Caco-2 (cell line): ENCODE results near the gene NCAM2. TPM values are rescaled to one million over a fixed set of nuclear protein-coding genes. Genes with fewer than 3 reads are reported as not detected.

Source experiments
- BruUV-seq: library from RNA; stranded (reverse); fragments of 400-500 nt; replicated peaks from 2 replicates; lab custom pipeline; 2021; lab: Mats Ljungman, UMichigan
- CTCF ChIA-PET: fragments of 300-600 bp; sonication (Branson Sonifier 250); formaldehyde crosslinking; loops from one replicate; lab custom pipeline; 2022; ENCODE audit warnings: antibody characterized with exemption; lab: Charles Lee
- POLR2A ChIA-PET: fragments of 300-600 bp; sonication (Branson Sonifier 250); formaldehyde crosslinking; loops from one replicate; lab custom pipeline; 2022; ENCODE audit warnings: antibody characterized with exemption; lab: Charles Lee
- DNase-seq, 2 experiments: peaks; one replicate each; pipeline versions ENCODE4 v3.0.0 to v3.0.0-alpha.2; 2020 to 2022
- H3K27me3 ChIP-seq: replicated peaks from 2 replicates; pipeline ENCODE4 v1.6.0; 2011; ENCODE audit warnings: low read length; ENCODE audit not compliant: control insufficient read depth, insufficient read depth
- H3K36me3 ChIP-seq: 2 replicates; pipeline ENCODE4 v1.5.1; 2011; ENCODE audit warnings: low read length; ENCODE audit not compliant: control insufficient read depth, insufficient read depth
- H3K4me1 ChIP-seq: fragments of 250-450 bp; sonication (Bioruptor Pico); 2 replicates; pipeline ENCODE4 v1.5.1; 2020; ENCODE audit warnings: mild to moderate bottlenecking
- H3K4me3 ChIP-seq: 2 replicates; pipeline ENCODE4 v1.5.1; 2011; ENCODE audit warnings: low read depth, mild to moderate bottlenecking, control low read depth, low read length
- H3K9me3 ChIP-seq: fragments of 250-450 bp; sonication (Bioruptor Pico); 2 replicates; pipeline ENCODE4 v1.5.1; 2020; ENCODE audit warnings: mild to moderate bottlenecking, moderate library complexity
- H3K27ac Mint-ChIP-seq: one replicate; pipeline ENCODE4 v1.8.0; 2022; ENCODE audit warnings: mixed read lengths; ENCODE audit not compliant: unreplicated experiment
- H3K27me3 Mint-ChIP-seq: one replicate; pipeline ENCODE4 v1.8.0; 2022; ENCODE audit warnings: mixed read lengths; ENCODE audit not compliant: insufficient read depth, unreplicated experiment
- H3K36me3 Mint-ChIP-seq: one replicate; pipeline ENCODE4 v1.8.0; 2022; ENCODE audit warnings: mild to moderate bottlenecking, mixed read lengths; ENCODE audit not compliant: insufficient read depth, unreplicated experiment
- H3K4me1 Mint-ChIP-seq: one replicate; pipeline ENCODE4 v1.8.0; 2022; ENCODE audit warnings: low read depth, mixed read lengths; ENCODE audit not compliant: unreplicated experiment
- H3K4me3 Mint-ChIP-seq: one replicate; pipeline ENCODE4 v1.8.0; 2022; ENCODE audit warnings: mild to moderate bottlenecking, moderate library complexity, mixed read lengths; ENCODE audit not compliant: unreplicated experiment
- H3K9me3 Mint-ChIP-seq: one replicate; pipeline ENCODE4 v1.8.0; 2022; ENCODE audit warnings: mixed read lengths; ENCODE audit not compliant: unreplicated experiment
- intact Hi-C: fragments of 100-400 bp; cut with micrococcal nuclease; formaldehyde crosslinking; loops from one replicate; pipeline ENCODE4 v1.10.0; 2022; ENCODE audit not compliant: unreplicated experiment
- total RNA-seq: library from RNA; stranded (reverse); gene quantifications from 2 replicates; pipeline ENCODE4 v1.2.3, GENCODE V29; 2022
- TF ChIP-seq, protein P1 (sequence below), 2 experiments: fragments of 200-600 bp in 1 of 2; IDR thresholded peaks; 1 replicate in 1 of 2; 2 replicates in 1 of 2; pipeline versions ENCODE4 v1.5.1 to v1.8.0; 2011 to 2022; ENCODE audit warnings: antibody characterized with exemption in 1 of 2, control low read depth in 1 of 2, inconsistent platforms in 1 of 2, low read depth in 1 of 2, low read length in 1 of 2, mild to moderate bottlenecking in 1 of 2, moderate library complexity in 1 of 2; ENCODE audit not compliant: insufficient read depth in 1 of 2, severe bottlenecking in 1 of 2, unreplicated experiment in 1 of 2

NCAM2 gene
- total RNA-seq, 1 experiment from 2014 or later = not detected

DNA sequence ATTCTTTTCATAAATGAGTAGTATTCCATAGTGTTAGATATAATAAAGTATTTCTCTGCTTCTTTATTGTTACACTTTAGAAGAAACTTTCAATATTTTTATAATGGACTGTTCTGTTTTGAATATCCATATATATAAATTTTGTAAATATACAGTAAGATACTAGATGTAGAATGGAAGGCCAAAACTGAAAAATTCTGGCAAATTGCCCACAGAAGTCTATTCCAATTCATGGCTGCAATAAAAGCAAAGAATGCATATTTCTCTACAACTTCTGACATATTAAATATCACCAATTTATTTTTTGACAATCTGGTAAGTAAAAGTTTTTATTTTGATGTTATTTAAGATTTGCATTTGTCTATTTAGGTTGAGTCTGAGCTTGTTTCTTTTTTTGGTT is 532.5 kb downstream of the NCAM2 start:
- no TSS peak for BruUV-seq
- Histone ChIP-seq H3K36me3 (no peaks in the 10 kb centered on the region), H3K9me3 (no peaks in the 10 kb centered on the region), H3K27me3 (no peaks in the 10 kb centered on the region), H3K4me3 (no peak overlapping the region), H3K4me1 (no peaks in the 10 kb centered on the region)
- intact Hi-C loops = no loop called here
- H3K36me3 Mint-ChIP-seq = no peaks in the 10 kb centered on the region
- no peak overlapping the region for H3K27ac Mint-ChIP-seq
- CTCF ChIA-PET = no interaction called here
- no peaks in the 10 kb centered on the region for H3K4me1 Mint-ChIP-seq
- no peaks in the 10 kb centered on the region for H3K9me3 Mint-ChIP-seq
- DNase-seq = no peak
- TF ChIP-seq, protein P1, sequence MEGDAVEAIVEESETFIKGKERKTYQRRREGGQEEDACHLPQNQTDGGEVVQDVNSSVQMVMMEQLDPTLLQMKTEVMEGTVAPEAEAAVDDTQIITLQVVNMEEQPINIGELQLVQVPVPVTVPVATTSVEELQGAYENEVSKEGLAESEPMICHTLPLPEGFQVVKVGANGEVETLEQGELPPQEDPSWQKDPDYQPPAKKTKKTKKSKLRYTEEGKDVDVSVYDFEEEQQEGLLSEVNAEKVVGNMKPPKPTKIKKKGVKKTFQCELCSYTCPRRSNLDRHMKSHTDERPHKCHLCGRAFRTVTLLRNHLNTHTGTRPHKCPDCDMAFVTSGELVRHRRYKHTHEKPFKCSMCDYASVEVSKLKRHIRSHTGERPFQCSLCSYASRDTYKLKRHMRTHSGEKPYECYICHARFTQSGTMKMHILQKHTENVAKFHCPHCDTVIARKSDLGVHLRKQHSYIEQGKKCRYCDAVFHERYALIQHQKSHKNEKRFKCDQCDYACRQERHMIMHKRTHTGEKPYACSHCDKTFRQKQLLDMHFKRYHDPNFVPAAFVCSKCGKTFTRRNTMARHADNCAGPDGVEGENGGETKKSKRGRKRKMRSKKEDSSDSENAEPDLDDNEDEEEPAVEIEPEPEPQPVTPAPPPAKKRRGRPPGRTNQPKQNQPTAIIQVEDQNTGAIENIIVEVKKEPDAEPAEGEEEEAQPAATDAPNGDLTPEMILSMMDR (IDR thresholded peaks at IDR 0.05; ENCODE audit: insufficient read depth in 1 of 2, low read depth in 1 of 2, low read length in 1 of 2, severe bottlenecking in 1 of 2, unreplicated experiment in 1 of 2) = no peak
- POLR2A ChIA-PET = no interaction called here
- H3K27me3 Mint-ChIP-seq = no peaks in the 10 kb centered on the region
- H3K4me3 Mint-ChIP-seq = no peak overlapping the region

DNA sequence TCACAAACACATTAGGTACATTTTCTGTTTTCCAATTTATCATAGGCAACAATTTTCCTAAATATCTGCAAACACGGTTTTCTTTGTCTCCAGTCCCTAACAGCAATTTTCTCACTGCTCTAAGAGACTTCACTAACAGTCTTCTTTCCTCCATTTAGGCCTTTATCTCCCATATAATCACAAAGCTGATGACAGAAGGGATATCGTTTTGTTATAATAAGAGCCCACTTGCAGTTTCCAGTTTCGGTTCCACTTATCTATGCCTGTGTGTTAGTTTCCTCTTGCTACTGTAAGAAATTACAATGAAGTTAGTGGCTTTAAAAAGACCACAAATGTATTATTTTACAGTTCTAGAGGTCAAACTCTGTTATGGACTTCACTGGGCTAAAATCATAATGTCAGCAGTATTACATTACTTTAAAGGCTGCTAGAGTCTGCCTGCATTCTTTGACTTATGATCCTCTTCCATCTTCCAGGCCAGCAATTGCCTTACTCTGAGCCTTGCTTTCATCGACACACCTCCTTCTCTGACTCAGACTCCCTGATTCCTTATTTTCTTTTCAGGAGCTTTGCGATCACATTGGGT is 549.3 kb downstream of the NCAM2 start:
- H3K9me3 Mint-ChIP-seq = no peaks in the 10 kb centered on the region
- BruUV-seq = no TSS peak
- Histone ChIP-seq H3K4me3 (no peak overlapping the region), H3K36me3 (no peaks in the 10 kb centered on the region), H3K27me3 (no peaks in the 10 kb centered on the region), H3K9me3 (no peaks in the 10 kb centered on the region), H3K4me1 (no peaks in the 10 kb centered on the region)
- TF ChIP-seq, protein P1 (IDR thresholded peaks at IDR 0.05; ENCODE audit: insufficient read depth in 1 of 2, low read depth in 1 of 2, low read length in 1 of 2, severe bottlenecking in 1 of 2, unreplicated experiment in 1 of 2) = no peak
- H3K27ac Mint-ChIP-seq = no peak overlapping the region
- H3K36me3 Mint-ChIP-seq = no peaks in the 10 kb centered on the region
- DNase-seq = no peak
- ChIA-PET CTCF (no interaction called here), POLR2A (no interaction called here)
- intact Hi-C loops = no loop called here
- no peaks in the 10 kb centered on the region for H3K27me3 Mint-ChIP-seq
- H3K4me3 Mint-ChIP-seq = no peak overlapping the region
- no peaks in the 10 kb centered on the region for H3K4me1 Mint-ChIP-seq

DNA sequence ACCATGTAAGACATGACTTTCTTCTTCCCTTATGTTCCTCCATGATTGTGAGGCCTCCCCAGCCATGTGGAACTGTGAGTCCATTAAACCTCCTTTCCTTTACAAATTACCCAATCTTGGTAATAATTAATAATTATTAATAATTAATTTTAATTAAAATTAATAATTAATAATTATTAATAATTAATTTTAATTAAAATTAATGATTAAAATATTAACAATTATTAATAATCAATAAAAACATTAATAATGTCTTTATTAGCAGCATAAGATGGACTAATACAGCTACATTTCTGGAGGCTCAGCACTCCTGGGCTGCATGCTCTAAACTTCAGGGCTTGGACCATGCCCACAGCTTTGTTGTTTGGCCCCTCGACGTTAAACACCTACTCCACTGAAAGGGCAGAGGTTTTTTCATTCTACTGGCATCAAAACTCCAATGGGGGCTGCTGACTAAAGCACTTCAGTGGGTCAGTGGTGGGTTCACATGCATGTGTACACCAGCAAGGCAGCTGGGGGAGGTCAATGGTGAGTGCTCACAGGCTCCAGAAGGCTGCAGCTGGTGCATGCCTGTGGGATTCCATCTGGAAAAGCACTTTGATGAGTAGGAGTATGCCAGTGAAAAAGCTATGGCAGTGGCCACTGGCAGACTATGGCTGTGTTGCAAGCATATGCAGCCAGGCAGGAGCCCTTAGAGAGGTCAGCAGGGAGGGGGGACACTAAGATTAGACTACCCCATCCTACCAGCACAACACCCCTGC is 561.3 kb downstream of the NCAM2 start:
- no TSS peak for BruUV-seq
- Histone ChIP-seq H3K4me3 (no peak overlapping the region), H3K27me3 (no peaks in the 10 kb centered on the region), H3K4me1 (no peaks in the 10 kb centered on the region), H3K36me3 (no peaks in the 10 kb centered on the region), H3K9me3 (no peaks in the 10 kb centered on the region)
- no peak overlapping the region for H3K4me3 Mint-ChIP-seq
- no peak overlapping the region for H3K27ac Mint-ChIP-seq
- no peaks in the 10 kb centered on the region for H3K36me3 Mint-ChIP-seq
- CTCF ChIA-PET = interaction anchor here (0.6 kb wide), 1 partner anchor 144 kb away, joined by 6 read pairs; no protein-coding TSS in a partner anchor
- POLR2A ChIA-PET = no interaction called here
- H3K9me3 Mint-ChIP-seq = peaks cover 47% of the 10 kb centered on the region
- H3K4me1 Mint-ChIP-seq = no peaks in the 10 kb centered on the region
- no peak for DNase-seq
- intact Hi-C loops = no loop called here
- H3K27me3 Mint-ChIP-seq = no peaks in the 10 kb centered on the region
- TF ChIP-seq, protein P1 (IDR thresholded peaks at IDR 0.05; ENCODE audit: insufficient read depth in 1 of 2, low read depth in 1 of 2, low read length in 1 of 2, severe bottlenecking in 1 of 2, unreplicated experiment in 1 of 2) = no peak
